ENCODE results near the gene ROM1.
"Not testable (repeated sequence)": the region's sequence is repeated elsewhere in the genome, so short reads cannot be mapped to it uniquely, and the experiment has no call there.

ROM1 gene

GRCh38 chr11:62610814-62611704 lies 2.0 kb upstream of the ROM1 start:
- DNase-seq, result no peak

GRCh38 chr11:62611705-62612365 lies 1.2 kb upstream of the ROM1 start:
- DNase-seq, result peak; percentile 57 to 65

- no peak for DNase-seq
Observed at GRCh38 chr11:62613291-62613778, 278 bp downstream of the ROM1 start.

GRCh38 chr11:62614275-62614674 lies 1.2 kb downstream of the ROM1 start:
- DNase-seq, result peak; percentile 64 to 68

- DNase-seq, result no peak
Observed at GRCh38 chr11:62615521-62615920, 2.5 kb downstream of the ROM1 start.

- not testable (repeated sequence) for DNase-seq
Observed at GRCh38 chr11:62616957-62617356, 3.9 kb downstream of the ROM1 start.

GRCh38 chr11:62621027-62621566 lies 8.0 kb downstream of the ROM1 start:
- DNase-seq, result no peak

- peak; percentile 96 to 97 for DNase-seq
Observed at GRCh38 chr11:62621567-62622470, 8.8 kb downstream of the ROM1 start, which contains the start of gene B3GAT3. B3GAT3 (minus strand) TSS chr11:62621986; CDS start chr11:62621947, 39 bp downstream.

- no peak for DNase-seq
Observed at GRCh38 chr11:62622476-62623089, 9.5 kb downstream of the ROM1 start.

GRCh38 chr11:62627713-62628112 lies 14.7 kb downstream of the ROM1 start:
- no peak for DNase-seq

- DNase-seq, result no peak
Observed at GRCh38 chr11:62632492-62632891, 19.4 kb downstream of the ROM1 start.

- no peak for DNase-seq
Observed at GRCh38 chr11:62644220-62644619, 31.2 kb downstream of the ROM1 start.

GRCh38 chr11:62645671-62645945 lies 32.6 kb downstream of the ROM1 start:
- no peak for DNase-seq

- DNase-seq, result peak; percentile 100
Observed at GRCh38 chr11:62645946-62646824, 33.1 kb downstream of the ROM1 start, which contains the start of gene GANAB. GANAB (minus strand) TSS chr11:62646613; CDS start chr11:62646599, 14 bp downstream.

- no peak for DNase-seq
Observed at GRCh38 chr11:62646825-62647608, 34.0 kb downstream of the ROM1 start.

GRCh38 chr11:62647609-62648005 lies 34.5 kb downstream of the ROM1 start:
- DNase-seq, result no peak

GRCh38 chr11:62648185-62648966 lies 35.3 kb downstream of the ROM1 start:
- no peak for DNase-seq

GRCh38 chr11:62648967-62649364 lies 35.9 kb downstream of the ROM1 start:
- DNase-seq, result no peak

GRCh38 chr11:62649486-62649885 lies 36.4 kb downstream of the ROM1 start:
- DNase-seq, result no peak
